ENCODE results near the gene PUS7L.
A peak's percentile ranks its signal among the peaks of the same experiment; 100 is the strongest.
"Not testable (repeated sequence)": the region's sequence is repeated elsewhere in the genome, so short reads cannot be mapped to it uniquely, and the experiment has no call there.

PUS7L gene, protein sequence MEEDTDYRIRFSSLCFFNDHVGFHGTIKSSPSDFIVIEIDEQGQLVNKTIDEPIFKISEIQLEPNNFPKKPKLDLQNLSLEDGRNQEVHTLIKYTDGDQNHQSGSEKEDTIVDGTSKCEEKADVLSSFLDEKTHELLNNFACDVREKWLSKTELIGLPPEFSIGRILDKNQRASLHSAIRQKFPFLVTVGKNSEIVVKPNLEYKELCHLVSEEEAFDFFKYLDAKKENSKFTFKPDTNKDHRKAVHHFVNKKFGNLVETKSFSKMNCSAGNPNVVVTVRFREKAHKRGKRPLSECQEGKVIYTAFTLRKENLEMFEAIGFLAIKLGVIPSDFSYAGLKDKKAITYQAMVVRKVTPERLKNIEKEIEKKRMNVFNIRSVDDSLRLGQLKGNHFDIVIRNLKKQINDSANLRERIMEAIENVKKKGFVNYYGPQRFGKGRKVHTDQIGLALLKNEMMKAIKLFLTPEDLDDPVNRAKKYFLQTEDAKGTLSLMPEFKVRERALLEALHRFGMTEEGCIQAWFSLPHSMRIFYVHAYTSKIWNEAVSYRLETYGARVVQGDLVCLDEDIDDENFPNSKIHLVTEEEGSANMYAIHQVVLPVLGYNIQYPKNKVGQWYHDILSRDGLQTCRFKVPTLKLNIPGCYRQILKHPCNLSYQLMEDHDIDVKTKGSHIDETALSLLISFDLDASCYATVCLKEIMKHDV

DNA sequence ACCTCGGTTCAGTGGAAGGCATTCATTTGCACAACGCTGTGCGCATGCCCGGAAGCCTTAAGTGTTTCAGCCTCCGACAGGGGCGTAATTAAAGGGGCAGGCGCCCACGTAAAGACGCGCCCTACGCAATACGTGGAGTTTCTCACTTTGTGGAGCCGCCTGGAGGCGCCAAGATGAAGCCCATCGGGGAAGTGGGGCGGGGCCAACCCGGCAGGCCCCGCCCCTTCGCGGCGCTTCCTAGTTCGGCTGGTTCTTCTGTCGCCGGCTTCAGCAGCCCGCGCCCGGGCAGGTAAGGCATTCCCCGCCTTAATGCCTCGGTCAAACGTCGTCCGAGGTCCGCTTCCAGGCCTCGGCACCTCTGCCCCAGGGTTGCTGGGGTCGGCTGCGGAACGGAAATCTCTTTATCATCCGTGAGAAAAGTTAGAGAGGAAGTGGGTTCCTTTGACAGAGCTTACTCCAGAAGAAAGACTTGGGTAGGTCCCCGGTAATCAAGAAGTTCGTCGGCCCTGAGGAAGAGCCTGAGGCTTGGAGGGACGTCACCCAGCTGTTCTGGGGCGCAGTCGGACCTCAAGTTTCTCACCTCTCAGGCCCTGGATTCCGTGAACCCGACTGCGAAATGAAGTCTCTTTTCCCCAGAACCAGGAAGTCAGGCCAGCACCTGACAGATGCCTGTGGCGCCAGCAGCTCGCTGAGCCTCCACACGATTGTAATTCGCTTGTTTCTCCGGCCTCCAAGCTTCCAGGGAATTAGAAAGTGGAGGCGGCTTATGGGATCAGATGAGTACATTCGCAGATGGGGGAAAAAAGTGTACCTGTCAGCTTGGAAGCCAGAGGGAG lies at the start of gene PUS7L, which contains the start of gene IRAK4:
Gene PUS7L, minus strand, starts transcription at position 63 of the 836 bp plus-strand sequence. CDS start 3,545 bp downstream, outside the sequence.
Gene IRAK4, plus strand, starts transcription at position 224 of the 836 bp plus-strand sequence. CDS start 9,161 bp downstream, outside the sequence.
- DNase-seq, result peak; percentile 96

DNA sequence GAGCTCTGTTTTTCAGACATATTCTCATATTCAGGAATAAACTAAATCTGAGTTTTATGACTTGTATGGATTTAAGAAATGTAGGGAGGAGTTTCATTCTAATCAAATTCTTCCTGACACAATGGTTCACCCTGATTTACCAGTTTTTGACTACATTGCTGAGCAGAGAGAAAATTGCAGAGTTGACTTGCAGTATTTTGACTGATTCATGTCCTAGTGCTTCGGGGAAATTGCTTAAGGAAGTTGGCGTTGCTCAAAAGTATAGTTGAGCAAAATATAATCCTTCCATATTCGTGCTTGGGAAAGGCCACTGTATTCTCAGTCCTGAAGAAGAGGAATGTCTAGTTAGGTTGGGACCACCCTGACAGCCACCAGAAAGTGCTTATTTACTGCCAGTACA lies 48.8 kb upstream of the PUS7L start:
- no peak for DNase-seq

DNA sequence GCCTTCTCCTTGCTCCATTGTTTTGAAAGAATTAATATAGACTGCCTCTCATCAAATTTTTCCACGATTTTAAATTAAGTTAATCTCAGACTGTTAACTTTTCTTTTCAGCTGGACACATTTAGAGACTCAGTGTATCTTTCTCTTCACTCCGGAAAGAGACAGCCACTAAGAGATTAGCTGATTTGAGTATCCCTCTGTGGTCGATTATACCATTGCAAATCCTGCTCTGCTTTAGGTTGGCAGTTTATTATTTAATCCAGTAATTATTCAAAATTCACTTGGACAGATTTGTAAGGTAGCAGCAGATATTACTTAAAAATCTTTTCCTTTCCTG lies 48.1 kb upstream of the PUS7L start:
- DNase-seq, result no peak

DNA sequence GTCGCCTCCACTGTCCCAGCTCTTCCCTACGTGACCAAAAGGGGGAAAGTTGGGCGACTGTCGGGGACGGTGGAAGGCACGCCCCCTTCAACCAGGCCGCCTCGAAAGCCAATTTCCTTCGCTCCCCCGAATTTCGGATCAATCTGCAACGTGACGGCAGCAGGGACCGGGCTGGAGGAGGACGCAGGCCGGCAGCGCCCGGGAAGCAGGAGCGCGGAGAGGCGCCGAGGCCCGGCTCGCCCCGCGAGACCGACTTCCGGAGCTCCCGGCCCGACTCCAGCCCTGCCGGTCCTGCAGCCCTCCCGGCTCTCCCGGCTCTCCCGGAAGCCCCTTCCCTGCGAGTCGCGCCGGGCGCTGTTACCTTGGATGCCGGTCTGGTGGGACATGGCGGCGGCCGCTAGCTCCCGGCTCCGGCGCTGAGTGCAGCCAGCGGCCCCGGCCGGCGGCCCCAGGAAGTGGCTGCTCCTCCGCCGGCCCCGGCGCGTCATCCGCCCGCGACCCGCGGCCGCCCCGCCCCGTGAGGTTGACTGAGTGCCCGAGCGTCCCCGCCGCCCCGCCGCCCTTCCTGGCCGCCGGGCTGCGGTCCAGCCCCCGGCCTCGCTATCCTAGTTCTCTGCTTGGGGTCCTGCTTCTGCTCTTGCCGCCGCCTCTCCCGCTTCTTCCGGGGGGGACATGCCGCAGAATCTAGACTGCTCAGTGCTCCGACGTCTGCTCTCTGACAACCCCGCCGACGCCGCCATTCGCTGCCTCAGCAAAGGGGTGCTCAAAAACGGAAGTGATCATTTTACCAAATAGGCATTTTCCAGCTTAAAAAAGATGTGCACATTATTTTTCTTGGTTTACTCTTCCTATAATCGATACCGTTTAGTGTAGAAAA lies 47.5 kb upstream of the PUS7L start, which contains the start of gene TWF1:
Gene TWF1, minus strand, starts transcription at position 458 of the 877 bp plus-strand sequence. Its CDS starts 72 bp downstream, at position 386.
- DNase-seq, result peak; percentile 88

DNA sequence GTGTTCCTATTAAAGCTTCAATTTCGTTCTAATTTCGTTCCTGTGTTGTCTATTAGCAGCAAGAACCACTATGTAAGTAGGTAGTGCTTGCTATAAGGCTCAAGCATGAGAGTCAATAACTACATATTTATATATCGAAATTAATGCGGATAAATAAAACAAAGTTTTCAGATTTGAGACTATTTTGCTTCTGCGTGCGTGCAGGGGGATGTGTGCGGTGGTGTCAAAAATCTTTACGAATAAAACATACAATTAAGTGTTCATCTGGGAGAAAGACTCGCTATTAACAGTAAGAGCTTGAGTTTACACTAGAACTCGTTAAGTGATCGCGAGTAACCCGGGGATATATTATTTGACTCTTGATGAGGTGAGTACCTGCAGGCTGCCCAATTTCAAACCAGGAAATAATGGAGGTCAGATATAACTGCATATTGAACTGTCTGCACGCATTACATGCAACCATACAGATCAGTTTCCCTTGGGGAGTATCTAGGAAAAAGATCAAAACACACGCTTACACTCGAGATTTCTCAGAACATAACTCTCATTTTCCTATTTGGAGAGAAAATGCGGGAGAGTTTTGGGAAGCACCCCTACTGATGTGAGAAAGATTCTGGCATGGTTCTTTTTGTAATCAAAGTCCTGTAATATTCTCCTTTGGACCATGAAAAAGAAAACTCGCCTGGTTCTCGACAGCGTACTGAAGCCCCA lies 46.7 kb upstream of the PUS7L start:
- no peak for DNase-seq

DNA sequence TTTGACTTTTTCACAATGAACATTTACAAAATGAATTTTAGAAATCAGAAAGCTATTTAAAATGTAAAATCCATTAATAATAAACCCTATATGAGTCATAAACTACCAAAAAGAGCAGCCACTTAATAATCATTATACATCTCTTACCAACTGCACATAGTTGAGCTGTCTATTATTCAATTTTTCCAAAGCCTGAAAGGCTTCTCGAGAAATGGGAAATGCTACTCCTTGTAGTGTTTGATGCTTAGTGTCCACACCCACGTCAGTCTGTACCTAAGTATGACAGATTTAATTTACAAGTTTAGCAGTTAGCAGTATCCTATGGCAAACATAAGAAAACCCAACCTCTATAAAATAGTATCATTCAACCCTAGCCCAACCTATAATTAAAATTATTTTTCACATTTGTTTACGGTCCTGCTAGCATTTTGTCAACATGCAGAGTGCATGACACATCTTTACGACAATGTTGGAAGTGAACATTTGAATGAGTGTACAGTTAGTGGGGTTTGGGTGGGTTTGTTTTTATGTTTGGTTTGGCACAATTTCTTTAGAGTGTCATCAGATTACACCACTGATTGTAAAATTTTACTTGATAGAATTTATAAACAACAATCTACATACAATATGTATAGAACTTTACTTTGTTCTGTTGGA lies 39.1 kb upstream of the PUS7L start:
- DNase-seq, result no peak

DNA sequence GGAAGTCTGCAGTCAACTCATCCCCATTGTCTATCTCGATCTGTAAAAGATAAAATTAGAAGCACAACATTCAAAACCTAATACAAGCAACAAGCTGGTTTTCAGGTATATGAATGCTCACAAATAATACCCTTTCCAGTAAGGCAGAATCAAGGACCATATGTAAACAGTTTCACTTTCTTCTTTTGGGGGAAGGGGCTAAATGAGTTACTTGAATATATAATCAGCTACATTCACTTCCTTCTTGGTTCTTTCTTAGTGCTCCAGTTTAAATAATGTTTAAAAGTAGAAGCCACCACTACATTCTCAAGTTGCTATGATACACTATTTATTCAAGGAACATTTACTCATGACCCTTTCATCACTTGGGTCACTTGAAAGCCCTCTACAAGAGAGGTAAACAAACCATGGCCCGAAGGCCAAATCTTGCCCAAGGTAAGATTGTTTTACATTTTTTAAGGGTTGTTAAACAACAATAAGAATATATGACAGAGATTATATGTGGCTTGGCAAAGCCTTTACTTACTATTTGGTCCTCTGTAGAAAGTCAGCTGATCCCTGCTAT lies 37.2 kb upstream of the PUS7L start:
- no peak for DNase-seq

DNA sequence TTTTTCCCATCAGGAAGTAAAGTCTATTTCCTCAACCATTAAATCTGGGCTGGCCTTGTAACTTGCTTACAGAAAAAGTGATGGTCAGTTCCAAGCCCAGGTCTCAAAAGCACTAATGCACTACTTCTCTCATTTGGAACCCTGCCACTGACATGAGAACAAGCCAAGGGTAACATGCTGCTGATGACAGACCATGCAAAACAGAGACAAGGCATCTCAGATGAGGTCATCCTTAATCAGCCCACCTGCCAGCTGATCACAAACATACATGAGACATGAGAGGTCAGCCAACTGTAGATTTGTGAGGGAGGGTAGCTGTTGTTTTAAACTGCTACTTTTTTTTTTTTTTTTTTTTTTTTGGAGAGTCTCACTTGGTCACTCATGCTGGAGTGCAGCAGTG lies 31.4 kb upstream of the PUS7L start:
- DNase-seq, result no peak

DNA sequence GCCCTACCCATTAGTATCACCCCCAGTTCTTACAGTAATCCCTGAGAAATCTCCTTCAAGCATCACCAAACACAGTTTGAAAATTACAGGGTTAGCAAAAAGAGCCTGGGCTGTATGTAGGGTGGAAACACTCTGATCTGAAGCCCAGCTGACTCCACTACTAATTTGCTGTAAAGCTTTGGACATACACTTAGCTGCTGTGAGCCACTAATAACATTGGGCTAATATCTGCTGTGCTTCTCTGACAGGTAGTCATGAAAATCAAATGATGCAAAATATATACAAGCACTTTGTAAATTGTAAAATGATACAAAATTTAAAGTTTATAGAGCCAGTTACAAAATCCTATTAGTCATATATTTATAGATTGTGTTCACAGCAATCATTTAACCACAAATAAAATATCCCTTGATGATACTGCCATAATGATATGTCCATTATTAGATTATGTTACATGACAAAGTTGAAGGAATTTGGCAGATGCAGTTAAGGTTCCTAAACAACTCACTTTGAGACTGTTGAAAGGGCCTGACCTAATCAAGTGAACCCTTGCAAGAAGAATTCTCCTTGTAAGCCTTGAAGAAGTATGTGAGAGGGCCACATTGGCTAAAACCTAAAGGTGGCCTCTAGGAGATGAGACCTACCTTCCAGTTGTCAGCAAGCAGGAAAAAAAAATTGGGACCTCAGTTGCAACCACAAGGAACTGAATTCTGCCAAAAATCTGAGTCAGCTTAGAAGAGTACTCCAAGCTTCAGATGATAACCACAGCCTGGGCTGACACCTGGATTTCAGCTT lies 28.5 kb upstream of the PUS7L start:
- DNase-seq, result no peak

DNA sequence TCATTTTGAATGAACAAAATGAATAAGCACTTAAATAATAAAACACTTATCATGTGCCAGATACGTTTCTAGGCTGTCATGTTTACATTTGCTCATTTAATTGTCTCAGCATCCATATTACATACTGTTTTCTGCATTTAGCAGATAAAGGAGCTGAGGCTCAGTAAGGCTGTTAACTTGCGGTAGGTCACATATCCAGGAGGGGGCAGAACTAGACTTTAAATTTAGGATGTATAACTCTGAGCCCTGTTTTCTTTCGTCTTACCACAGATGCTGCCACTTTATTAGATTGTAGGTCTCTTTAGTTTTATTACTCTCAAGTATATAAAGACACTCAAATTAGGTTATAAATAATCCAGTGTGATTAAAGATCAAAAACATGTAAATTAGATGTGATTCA lies 17.9 kb upstream of the PUS7L start:
- DNase-seq, result no peak

DNA sequence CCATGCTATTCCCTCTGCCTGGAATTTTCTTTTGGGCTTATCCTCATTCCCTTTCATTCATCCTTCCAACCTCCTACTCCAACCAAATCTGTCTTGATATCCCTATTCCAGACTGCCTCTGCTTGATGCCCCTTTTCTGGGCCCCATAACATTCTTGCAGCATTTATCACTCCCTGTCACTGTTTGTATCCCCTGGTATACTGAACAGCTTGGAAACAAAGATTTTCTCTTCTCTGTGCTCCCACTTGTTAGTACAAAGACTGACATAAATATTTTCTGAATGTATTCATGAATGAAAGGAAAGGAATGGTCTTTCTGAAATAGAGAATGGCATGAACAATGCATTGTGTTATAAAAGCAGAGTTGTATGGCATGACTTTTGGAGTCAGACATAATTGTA lies 7.7 kb upstream of the PUS7L start:
- DNase-seq, result no peak

DNA sequence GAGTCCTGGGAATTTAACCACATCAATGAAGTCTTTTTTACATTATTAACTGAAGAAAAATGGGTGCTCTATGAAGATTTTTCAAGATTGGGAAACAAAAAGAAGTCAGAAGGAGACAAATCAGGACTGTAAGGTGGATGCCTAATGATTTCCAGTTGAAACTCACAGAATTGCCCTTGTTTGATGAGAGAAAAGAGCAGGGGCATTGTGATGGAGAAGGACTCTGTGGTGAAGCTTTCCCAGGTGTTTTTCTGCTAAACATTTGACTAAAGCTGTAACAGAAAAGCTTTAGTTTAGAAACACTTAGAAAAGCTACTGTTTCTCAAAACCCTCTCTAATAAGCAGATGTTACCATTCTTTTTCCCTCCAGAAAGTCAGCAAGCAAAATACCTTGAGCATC lies 5.9 kb upstream of the PUS7L start:
- no peak for DNase-seq

DNA sequence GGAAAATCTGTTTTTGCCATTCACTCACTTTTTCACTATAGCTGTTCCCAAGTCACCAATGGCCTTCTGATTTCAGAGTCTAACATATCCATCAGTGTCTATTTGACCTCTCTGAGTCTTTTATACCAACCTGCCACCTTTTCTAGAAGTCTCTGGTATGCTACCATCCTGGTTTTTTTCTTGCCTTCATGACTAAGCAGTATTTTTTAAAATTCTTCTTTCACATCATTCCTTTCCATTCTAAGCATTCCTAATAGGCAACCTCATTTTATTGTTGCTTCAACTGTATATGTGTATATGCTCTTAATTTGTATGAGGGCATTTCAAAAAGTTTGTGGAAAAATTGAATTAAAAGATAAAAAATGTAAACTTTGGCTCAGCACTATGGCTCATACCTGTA lies 5.2 kb upstream of the PUS7L start:
- no peak for DNase-seq

DNA sequence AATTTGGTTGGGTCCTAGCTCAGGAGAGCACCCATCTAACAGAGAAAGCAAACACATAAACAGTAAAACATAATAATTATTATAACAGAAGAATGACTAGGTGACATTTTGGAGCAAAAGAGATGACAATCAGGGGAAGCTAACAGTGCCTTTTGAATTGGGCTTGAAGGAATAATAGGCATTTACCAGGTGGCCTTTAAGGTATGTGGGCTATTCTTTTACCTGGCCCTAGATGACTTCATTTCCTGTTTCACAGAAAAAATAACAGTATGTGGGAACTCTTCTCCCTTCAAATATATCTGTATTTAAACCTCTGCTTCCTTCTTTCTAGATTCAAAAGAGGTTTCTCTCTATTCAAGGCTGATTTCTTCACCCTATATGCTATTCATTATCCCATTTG lies 4.0 kb upstream of the PUS7L start:
- no peak for DNase-seq

DNA sequence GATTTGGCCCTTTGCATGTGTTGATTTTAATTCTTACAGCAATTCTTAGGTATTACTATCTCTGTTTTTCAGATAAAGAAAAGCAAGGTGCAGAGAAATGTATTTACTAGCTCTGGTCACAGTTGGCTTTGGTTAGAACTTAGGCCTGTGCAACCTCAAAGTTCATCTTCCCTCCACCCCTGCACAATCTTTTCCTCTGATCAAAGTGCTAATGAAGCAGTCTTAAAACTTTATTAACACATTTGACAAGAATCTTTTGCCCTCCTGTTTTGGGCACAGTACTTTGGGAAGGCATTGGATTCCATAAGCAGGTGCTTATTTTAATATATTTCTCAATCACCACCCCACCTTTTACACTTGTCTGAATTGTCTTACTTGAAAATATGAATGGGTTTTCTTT lies 2.9 kb upstream of the PUS7L start:
- no peak for DNase-seq

DNA sequence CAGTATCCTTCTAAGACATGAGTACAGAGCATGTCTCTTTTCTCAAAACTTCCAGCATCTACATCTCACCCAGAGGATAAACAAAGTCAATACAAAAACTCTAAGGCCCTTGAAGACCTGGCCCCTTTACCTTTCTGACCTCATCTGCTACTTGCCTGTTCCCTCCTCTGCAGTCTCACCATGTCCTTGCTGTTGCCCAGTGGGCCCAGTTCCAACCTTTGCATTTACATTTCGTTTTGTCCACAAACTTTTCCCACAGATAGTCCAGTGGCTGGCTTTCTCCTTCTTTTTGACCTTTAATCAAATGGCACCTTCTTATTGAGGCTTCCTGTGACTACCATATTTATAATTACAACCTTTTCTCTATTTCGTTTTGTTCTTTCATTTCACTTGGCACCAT lies 1.8 kb upstream of the PUS7L start:
- no peak for DNase-seq

DNA sequence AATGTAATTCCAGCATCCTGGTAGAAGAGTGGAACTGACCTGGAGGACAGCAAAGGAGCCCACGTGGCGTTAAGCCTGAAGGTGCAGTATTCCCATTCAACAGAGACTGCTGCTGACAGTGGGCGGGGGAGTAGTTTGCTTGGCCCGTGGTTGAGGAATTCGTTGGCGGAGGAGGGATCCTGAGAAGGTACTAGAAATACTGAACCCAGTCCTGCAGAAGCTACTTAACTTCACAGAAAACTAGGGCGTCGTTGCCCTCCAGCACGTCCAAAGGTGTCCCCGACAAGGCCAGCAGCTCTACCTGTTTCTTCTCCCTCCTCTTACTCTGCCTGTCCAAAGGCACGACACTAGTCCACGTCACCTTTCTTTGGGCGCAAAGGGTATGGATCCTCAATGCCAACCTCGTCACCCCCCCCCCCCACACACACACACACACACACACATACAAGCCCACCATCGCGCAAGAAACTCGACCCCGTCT lies 303 bp downstream of the PUS7L start:
- no peak for DNase-seq

DNA sequence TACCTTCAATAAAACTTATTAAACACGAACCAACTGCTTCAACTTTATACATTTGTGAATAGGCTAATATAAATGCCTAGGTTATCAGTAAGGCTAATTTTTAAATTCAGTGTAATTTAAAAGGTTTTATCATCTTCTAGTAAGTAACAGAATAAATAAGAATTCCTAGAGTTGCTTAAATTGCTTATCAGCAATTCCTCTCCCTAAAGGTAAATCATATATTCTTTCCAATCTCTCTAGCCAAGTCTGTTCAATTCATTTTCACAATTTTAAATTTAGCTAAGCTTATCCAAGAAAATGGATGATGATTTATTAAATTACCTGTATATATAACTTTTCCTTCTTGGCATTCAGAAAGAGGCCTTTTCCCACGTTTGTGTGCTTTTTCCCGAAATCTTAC lies 4.6 kb downstream of the PUS7L start:
- no peak for DNase-seq

DNA sequence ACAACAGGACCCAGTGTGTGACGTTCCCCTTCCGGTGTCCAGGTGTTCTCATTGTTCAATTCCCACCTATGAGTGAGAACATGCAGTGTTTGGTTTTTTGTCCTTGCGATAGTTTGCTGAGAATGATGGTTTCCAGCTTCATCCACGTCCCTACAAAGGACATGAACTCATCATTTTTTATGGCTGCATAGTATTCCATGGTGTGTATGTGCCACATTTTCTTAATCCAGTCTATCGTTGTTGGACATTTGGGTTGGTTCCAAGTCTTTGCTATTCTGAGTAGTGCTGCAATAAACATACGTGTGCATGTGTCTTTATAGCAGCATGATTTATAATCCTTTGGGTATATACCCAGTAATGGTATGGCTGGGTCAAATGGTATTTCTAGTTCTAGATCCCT lies 7.2 kb downstream of the PUS7L start:
- not testable (repeated sequence) for DNase-seq

DNA sequence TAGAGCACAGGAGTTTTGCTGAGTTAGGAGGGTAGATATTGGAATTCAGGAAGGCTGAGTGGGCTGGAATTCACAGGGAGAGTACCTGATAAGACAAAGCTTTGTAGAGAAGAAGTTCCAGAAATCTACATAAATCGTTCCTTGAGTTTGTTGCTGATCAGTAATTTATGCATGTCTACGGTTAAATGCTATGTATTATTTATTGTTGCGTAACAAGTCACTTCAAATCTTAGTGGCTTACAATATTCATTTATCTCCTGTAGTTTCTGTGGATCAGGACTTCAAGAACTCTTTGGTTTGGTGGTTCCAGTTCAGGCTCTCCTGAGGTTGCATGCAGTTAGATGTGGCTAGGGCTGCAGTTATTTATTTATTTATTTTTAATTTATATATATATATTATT lies 7.8 kb downstream of the PUS7L start:
- DNase-seq, result no peak

All from activated naive CD4-positive, alpha-beta T cell treated with Interleukin-2 at 50 U/mL for 16 hours (primary cell).